IPS-18a (cell line): ENCODE measurements around the gene IBSP.

Source experiments
- H3K27ac ChIP-seq: one replicate; pipeline ENCODE4 v1.5.1; 2013; ENCODE audit warnings: low read length
- H3K27me3 ChIP-seq: one replicate; pipeline ENCODE4 v1.6.1; 2013; ENCODE audit warnings: mild to moderate bottlenecking, low read length; ENCODE audit not compliant: control insufficient read depth, insufficient read depth
- H3K36me3 ChIP-seq: one replicate; pipeline ENCODE4 v1.6.1; 2013; ENCODE audit warnings: low read depth, low read length; ENCODE audit not compliant: control insufficient read depth
- H3K4me1 ChIP-seq: one replicate; pipeline ENCODE4 v1.6.1; 2013; ENCODE audit warnings: low read depth, low read length; ENCODE audit not compliant: control insufficient read depth
- H3K4me3 ChIP-seq: one replicate; pipeline ENCODE4 v1.5.1; 2013; ENCODE audit warnings: low read length
- H3K9ac ChIP-seq: one replicate; pipeline ENCODE4 v1.6.1; 2013; ENCODE audit warnings: mild to moderate bottlenecking, low read length, moderate library complexity
- H3K9me3 ChIP-seq: one replicate; pipeline ENCODE4 v1.6.1; 2013; ENCODE audit warnings: low read depth, low read length; ENCODE audit not compliant: control insufficient read depth

The IBSP gene

DNA sequence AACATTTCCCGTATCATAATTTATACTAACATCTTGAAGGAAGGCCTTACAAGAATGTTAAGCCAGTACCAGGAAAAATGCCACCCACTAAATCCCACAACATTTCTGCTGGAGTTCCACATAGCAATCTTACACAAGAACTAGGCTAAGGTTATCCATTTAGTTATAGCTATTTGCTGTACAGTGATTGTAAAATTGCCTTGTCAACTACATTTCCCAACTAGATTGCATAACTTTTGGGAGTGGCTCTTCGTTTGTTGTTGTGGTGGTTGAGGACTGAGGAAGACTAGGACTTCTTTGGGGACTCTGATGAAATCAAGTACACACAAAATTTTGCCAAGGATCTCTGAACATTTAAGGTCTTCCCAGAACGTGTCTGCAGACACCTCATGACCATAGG, 8.0 kb downstream of the IBSP start:
- no peaks in the 10 kb centered on the region for H3K27me3 ChIP-seq
- H3K36me3 ChIP-seq: no peaks in the 10 kb centered on the region
- H3K27ac ChIP-seq: no peak overlapping the region
- H3K4me1 ChIP-seq: no peaks in the 10 kb centered on the region
- no peak overlapping the region for H3K4me3 ChIP-seq
- H3K9me3 ChIP-seq: no peaks in the 10 kb centered on the region
- H3K9ac ChIP-seq: no peak overlapping the region

DNA sequence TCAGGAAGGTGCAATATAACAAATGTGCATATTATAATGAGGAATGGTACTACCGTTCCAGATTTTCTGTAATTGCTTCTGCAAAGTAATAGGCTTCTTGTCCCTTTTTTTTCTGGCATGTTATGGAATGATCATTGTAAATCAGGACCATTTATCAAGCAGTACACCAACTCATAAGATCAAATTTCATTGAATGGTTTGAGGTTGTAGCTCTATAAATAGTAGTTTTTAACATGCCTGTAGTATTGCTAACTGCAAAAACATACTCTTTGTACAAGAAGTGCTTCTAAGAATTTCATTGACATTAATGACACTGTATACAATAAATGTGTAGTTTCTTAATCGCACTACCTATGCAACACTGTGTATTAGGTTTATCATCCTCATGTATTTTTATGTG, 12.6 kb downstream of the IBSP start:
- no peak overlapping the region for H3K27ac ChIP-seq
- no peak overlapping the region for H3K9ac ChIP-seq
- no peaks in the 10 kb centered on the region for H3K4me1 ChIP-seq
- H3K36me3 ChIP-seq: no peaks in the 10 kb centered on the region
- no peaks in the 10 kb centered on the region for H3K27me3 ChIP-seq
- no peaks in the 10 kb centered on the region for H3K9me3 ChIP-seq
- H3K4me3 ChIP-seq: no peak overlapping the region

DNA sequence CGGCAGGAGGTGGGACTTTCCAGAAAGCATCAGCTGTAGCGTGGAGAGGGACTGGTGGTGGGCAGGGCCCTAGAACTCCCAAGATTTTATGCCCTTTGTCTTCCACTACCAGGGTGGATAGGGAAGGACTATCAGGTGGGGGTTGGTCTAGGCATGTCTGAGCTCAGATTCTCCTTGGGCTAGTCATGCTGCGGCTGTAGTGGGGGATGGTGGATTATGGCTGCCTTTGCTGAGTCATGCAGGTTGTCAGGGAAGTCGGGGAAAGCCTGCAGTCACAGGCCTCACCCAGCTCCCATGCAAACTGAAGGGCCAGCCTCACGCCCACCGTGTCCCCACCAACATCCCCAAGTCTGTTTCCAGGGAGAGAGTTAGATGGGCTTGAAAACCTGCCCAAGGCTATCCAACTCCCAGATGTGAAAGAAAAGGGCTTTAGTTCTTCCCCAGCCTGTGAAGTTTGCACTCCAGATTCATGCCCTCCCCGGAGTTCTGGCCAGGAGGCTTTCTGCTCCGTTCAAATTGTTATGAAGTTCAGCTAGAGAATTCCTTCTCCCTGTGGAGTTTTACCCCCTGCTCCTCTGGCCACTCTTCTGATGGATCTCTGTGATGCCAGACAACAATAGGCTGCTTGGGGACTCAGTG, 20.0 kb downstream of the IBSP start:
- Histone ChIP-seq H3K9me3 (no peaks in the 10 kb centered on the region), H3K27ac (peak overlapping the region; percentile 25), H3K9ac (peak overlapping the region; percentile 29), H3K36me3 (no peaks in the 10 kb centered on the region), H3K4me3 (no peak overlapping the region), H3K4me1 (peaks cover 13% of the 10 kb centered on the region), H3K27me3 (no peaks in the 10 kb centered on the region)

DNA sequence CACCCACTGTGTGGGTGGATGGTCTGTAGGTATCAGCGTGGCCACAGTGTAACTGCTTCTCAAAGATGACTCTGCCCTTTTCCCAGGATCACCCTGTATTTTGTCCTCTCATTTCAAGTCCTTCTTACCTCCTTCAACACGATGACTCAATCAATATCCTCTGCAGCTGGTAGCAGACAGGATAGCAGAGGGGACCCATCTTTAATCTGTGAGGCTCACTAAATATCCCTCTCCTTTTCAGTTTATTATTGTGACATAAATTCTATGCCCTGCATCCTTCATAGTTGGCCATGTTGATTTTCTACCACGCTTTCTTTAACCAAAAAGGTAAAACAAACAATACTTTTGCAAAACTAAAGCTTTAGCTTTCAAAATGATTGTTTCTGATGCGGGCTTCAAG, 23.8 kb downstream of the IBSP start:
- H3K36me3 ChIP-seq: no peaks in the 10 kb centered on the region

DNA sequence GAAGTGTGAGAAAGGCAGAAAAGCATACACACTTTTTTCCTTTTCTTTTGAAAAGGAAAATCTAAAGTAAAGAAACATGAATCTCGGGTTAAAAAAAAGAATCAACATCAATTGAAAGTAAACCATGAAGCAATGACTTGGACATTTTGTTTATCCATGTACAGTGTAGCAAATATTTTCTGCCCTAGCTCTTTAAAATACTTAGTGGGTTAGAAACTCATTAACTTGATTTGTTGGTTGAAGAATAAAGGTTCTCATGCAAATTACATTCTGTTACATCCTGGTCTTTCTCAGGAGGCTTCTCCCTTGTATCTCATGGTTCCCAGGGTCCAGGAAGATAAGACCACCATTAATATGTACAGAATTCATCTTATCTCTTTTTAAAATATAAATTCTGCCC, 24.4 kb downstream of the IBSP start:
- Histone ChIP-seq H3K4me1 (peaks cover 13% of the 10 kb centered on the region), H3K9me3 (no peaks in the 10 kb centered on the region), H3K9ac (no peak overlapping the region), H3K36me3 (no peaks in the 10 kb centered on the region), H3K27me3 (no peaks in the 10 kb centered on the region), H3K27ac (no peak overlapping the region), H3K4me3 (no peak overlapping the region)

More for the DNA sequence above, 23.8 kb downstream of the IBSP start:
- peaks cover 13% of the 10 kb centered on the region for H3K4me1 ChIP-seq
- no peaks in the 10 kb centered on the region for H3K9me3 ChIP-seq
- no peaks in the 10 kb centered on the region for H3K27me3 ChIP-seq
- no peak overlapping the region for H3K4me3 ChIP-seq
- no peak overlapping the region for H3K27ac ChIP-seq
- no peak overlapping the region for H3K9ac ChIP-seq

DNA sequence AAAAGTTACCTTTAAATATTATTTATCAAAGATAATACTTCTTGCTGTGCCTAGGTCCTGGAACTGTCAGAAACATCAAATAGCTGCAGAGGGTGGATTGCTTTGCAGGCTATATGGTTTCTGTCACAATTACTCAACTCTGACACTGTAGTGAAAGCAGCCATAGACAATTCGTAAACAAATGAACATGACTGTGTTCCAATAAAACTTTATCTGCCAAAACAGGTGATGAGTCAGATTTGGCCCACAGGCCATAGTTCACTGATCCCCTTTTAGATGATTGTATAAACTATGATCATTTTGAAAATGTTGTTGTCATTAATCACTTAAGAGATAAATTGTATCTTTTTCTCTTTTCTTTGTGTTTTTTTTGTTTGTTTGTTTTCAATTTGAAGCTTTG, 25.0 kb downstream of the IBSP start:
- Histone ChIP-seq H3K36me3 (no peaks in the 10 kb centered on the region), H3K27ac (no peak overlapping the region), H3K4me1 (peaks cover 7% of the 10 kb centered on the region), H3K9me3 (no peaks in the 10 kb centered on the region), H3K9ac (no peak overlapping the region), H3K27me3 (no peaks in the 10 kb centered on the region), H3K4me3 (no peak overlapping the region)

DNA sequence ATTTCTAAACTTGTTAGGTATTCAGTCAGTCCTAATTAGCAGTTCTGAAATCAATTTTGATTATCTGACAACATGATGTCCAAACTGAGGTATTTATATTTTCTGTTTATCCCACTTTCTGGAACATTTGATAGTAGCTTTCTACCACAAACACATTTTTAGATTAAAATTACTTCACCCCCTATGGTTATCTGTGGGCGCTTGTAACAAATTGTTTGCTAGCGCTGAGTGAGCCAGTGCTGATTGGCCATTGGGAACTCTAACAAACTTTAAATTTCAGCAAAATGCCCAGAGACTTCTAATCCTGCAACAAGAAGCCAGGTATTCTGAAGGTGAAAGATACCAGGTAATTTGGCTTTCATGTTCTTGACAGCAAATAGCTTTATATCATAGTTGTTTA, 33.3 kb downstream of the IBSP start, which contains the start of gene MEPE:
MEPE (plus strand) TSS at position 301 of the 400 bp plus-strand sequence. CDS start 1,746 bp downstream, outside the sequence.
- no peak within 1 kb of the TSS for H3K27ac ChIP-seq
- H3K27me3 ChIP-seq: no peaks in the 10 kb centered on the region
- H3K9me3 ChIP-seq: no peaks in the 10 kb centered on the region
- no peaks in the 10 kb centered on the region for H3K36me3 ChIP-seq
- H3K4me3 ChIP-seq: no peak within 1 kb of the TSS
- no peak within 1 kb of the TSS for H3K9ac ChIP-seq
- H3K4me1 ChIP-seq: no peaks in the 10 kb centered on the region

DNA sequence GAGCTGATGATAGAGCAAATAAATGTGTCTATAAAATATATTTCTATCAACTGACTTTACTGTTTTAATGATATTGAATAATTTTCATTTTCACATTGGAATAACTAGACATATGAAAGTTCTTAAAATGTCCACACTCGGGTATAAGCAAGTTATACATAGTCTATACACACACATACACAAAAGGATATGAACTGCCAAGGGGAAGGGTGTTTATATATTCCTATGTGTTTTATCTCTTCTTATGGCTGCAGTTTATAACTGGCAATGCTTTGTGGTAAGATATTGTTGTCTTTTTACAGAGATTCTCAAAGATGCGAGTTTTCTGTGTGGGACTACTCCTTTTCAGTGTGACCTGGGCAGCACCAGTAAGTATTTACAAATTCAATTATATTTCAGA, 35.0 kb downstream of the IBSP start:
- Histone ChIP-seq H3K27ac (no peak overlapping the region), H3K9ac (no peak overlapping the region), H3K4me3 (no peak overlapping the region), H3K9me3 (no peaks in the 10 kb centered on the region), H3K4me1 (peaks cover 9% of the 10 kb centered on the region), H3K27me3 (no peaks in the 10 kb centered on the region), H3K36me3 (no peaks in the 10 kb centered on the region)

DNA sequence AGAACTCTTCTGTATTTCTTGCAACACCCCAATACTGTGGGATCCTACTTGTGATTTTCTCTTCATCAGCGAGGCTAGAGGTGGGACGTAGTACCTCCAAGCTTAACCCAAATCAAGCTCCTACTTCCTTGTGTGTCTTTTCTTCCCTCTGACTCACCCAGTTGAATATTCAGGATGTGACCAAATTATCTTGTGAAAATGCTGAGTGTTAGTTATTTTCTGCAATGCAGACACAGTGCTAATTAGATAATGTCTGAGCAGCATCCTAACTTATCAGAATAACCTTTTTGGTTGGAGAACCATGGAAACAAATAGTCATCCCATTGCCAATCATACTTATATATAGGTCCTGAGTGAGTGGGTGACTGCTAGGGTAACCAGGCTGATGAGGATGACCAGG, 35.8 kb downstream of the IBSP start:
- H3K27me3 ChIP-seq: no peaks in the 10 kb centered on the region
- no peaks in the 10 kb centered on the region for H3K36me3 ChIP-seq
- H3K4me3 ChIP-seq: no peak overlapping the region
- no peaks in the 10 kb centered on the region for H3K9me3 ChIP-seq
- no peak overlapping the region for H3K9ac ChIP-seq
- peaks cover 14% of the 10 kb centered on the region for H3K4me1 ChIP-seq
- no peak overlapping the region for H3K27ac ChIP-seq

DNA sequence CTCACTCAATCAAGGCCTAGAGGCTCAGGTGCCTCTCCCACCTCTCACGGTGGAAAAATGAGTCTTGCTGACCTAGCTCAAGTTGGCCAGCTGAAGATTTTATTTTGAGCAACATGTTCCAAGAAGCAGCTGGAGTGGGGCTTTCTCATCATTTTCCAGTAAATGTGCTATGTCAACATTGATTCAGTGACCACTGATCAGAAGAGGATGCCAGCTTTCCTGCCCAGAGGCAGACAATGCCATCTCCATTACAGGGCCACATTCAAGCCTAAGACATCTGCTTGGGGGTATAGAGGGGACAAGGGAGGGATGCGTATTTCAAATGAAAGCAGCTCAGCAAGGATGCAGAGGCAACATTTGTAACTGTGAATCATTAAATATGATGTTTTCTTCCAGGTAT, 36.4 kb downstream of the IBSP start:
- H3K4me3 ChIP-seq: no peak overlapping the region
- no peaks in the 10 kb centered on the region for H3K36me3 ChIP-seq
- H3K4me1 ChIP-seq: peaks cover 14% of the 10 kb centered on the region

DNA sequence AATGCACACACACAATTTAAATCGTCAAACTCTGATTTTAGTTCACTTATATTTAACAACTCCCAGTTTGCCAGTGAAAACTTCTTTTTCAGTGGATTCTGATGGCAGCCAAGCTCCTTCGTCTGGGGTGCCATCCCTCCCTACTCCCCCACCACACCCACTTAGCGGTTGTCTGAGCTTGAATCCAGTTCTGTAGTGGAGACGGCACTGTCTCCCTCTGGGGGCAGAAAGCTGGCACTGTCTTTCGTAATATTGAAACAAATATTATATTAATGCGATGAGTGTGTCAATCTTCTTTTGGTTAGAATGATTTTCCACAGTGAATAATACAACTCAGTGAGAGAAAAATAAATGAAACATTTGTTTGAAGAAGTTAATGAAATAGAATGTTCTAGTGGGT, 38.9 kb downstream of the IBSP start:
- H3K9ac ChIP-seq: no peak overlapping the region
- no peaks in the 10 kb centered on the region for H3K36me3 ChIP-seq
- peaks cover 14% of the 10 kb centered on the region for H3K4me1 ChIP-seq
- no peak overlapping the region for H3K4me3 ChIP-seq
- no peak overlapping the region for H3K27ac ChIP-seq
- no peaks in the 10 kb centered on the region for H3K9me3 ChIP-seq
- H3K27me3 ChIP-seq: no peaks in the 10 kb centered on the region

More for the DNA sequence above, 36.4 kb downstream of the IBSP start:
- H3K9ac ChIP-seq: no peak overlapping the region
- no peaks in the 10 kb centered on the region for H3K9me3 ChIP-seq
- H3K27me3 ChIP-seq: no peaks in the 10 kb centered on the region
- H3K27ac ChIP-seq: no peak overlapping the region

DNA sequence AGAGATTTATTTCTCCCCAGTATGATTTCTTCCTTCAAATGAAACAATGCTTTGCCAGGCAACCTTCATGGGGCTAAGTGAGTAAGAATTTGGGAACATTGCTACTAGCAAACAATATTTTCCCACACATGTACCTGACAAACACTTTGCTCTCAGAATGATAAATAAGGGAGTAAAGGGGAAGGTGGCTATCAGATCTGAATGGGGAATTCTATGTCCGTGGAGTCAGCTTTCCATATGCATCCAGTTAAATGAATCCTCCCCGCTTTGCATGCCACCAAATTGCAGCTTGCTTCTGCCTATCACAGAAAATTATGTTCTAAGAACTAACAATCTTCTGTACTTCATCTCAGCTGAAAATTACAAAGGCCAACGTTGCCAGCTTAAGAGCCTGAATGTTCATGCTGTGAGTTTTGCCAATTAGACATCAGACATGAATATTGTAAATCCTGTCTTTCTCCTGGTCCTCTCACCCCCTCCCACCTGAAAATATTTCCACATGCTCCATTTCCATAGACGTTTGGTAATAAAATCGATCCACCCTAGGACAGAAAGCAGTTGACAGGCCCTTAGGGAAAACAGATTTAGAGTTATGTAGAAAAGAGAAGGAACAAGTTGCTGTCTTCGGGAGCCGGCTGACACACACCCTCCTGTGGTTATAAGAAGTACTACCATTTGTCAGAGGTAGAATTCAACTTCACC, 39.7 kb downstream of the IBSP start:
- Histone ChIP-seq H3K36me3 (no peaks in the 10 kb centered on the region), H3K4me3 (no peak overlapping the region), H3K27ac (no peak overlapping the region), H3K9me3 (no peaks in the 10 kb centered on the region), H3K9ac (no peak overlapping the region), H3K27me3 (no peaks in the 10 kb centered on the region), H3K4me1 (peaks cover 14% of the 10 kb centered on the region)
